Stomach (tissue), 9 donors: Measurements from ENCODE around the gene POLR3E. TPM values are rescaled to one million over a fixed set of nuclear protein-coding genes. Genes with fewer than 3 reads are reported as not detected.

Experiments
- DNase-seq, 2 donors: peaks; one replicate each; pipeline versions ENCODE4 v3.0.0 to v3.0.0-alpha.2; 2013 to 2019
- H3K27ac ChIP-seq, 5 donors: fragments of 200-600 bp in 4 of 5; sonication (generic) in 4 of 5; one replicate each; pipeline ENCODE4 v1.5.1; 2013 to 2019; ENCODE audit warnings: mild to moderate bottlenecking in 1 of 5, moderate library complexity in 1 of 5
- H3K27me3 ChIP-seq, 3 donors: fragments of 200-600 bp; sonication (generic); one replicate each; pipeline ENCODE4 v1.5.1; 2017 to 2019; ENCODE audit warnings: mixed run types in 1 of 3
- H3K36me3 ChIP-seq, 4 donors: fragments of 200-600 bp; sonication (generic); 1 replicate in 3 of 4; 2 replicates in 1 of 4; pipeline ENCODE4 v1.5.1; 2016 to 2019
- H3K4me1 ChIP-seq, 4 donors: fragments of 200-600 bp; sonication (generic); one replicate each; pipeline ENCODE4 v1.5.1; 2016 to 2019
- H3K4me3 ChIP-seq, 4 donors: fragments of 200-600 bp; sonication (generic) in 3 of 4; one replicate each; pipeline ENCODE4 v1.5.1; 2016 to 2019; ENCODE audit warnings: mild to moderate bottlenecking in 1 of 4
- H3K9me3 ChIP-seq, 4 donors: fragments of 200-600 bp; sonication (generic); one replicate each; pipeline ENCODE4 v1.5.1; 2016 to 2019
- CTCF ChIP-seq, 7 experiments: fragments of 450-650 bp in 4 of 7; fragments of 200-600 bp in 3 of 7; sonication (generic) in 3 of 7; IDR thresholded peaks; one replicate each; pipeline ENCODE4 v1.5.1; 2016 to 2019; ENCODE audit warnings: antibody characterized with exemption in 7 of 7, control low read depth in 2 of 7, mild to moderate bottlenecking in 1 of 7
- EP300 ChIP-seq: sonication (generic); formaldehyde crosslinking; IDR thresholded peaks from one replicate; pipeline ENCODE4 v1.6.1; 2017; ENCODE audit warnings: antibody characterized with exemption
- POLR2A ChIP-seq, 4 donors: fragments of 450-650 bp; IDR thresholded peaks; one replicate each; pipeline ENCODE4 v1.6.1; 2016; ENCODE audit warnings: antibody characterized with exemption in 4 of 4, control low read depth in 2 of 4, mild to moderate bottlenecking in 1 of 4, moderate library complexity in 1 of 4
- POLR2AphosphoS5 ChIP-seq, 3 donors: sonication (generic); formaldehyde crosslinking; IDR thresholded peaks; one replicate each; pipeline ENCODE4 v1.6.1; 2016; ENCODE audit warnings: antibody characterized with exemption in 3 of 3
- WGBS, 5 donors: extraction: QIAGEN DNeasy Blood & Tissue Kit in 3 of 5; methylation state at CpG; one replicate each; pipeline versions ENCODE4 v1.1.5 to v1.1.7; 2013 to 2018; 5-methylcytosine and 5-hydroxymethylcytosine counted together
- intact Hi-C: fragments of 100-400 bp; cut with DNase I; formaldehyde crosslinking; loops from one replicate; pipeline ENCODE4 v1.15.1; 2023; ENCODE audit warnings: low total_unique reads
- polyA plus RNA-seq, 3 donors: library from polyadenylated mRNA; stranded (reverse); fragments of 200-250 nt; gene quantifications; one replicate each; pipeline ENCODE4 v1.2.3, GENCODE V29; 2013
- total RNA-seq, 5 donors: library from RNA; depleted of rRNA; stranded (reverse); fragments of >200 nt; gene quantifications; one replicate each; pipeline versions ENCODE4 v1.1.0 to v1.2.3, GENCODE V29; 2014 to 2016
- donor health status: healthy with polysubstance abuse.
- donor health status: Bipolar disorder and iron deficiency.
- donor health status: healthy.

POLR3E gene
- total and polyA plus RNA-seq, 8 donors, result 13.1 to 99.1 (median 51.9) TPM

- WGBS, 5 donors, result 92 to 97% (median 93%) methylated on average over 4 of the region's 4 CpGs
- no peak for DNase-seq
- intact Hi-C loops, result no loop called here
- Histone ChIP-seq H3K4me1 (peaks cover 11 to 20% (median 15%) of the 10 kb centered on the region in 4 donors), H3K4me3 (no peak overlapping the region), H3K27me3 (no peaks in the 10 kb centered on the region), H3K36me3 (peaks cover 70 to 80% (median 77%) of the 10 kb centered on the region in 4 donors), H3K9me3 (no peaks in the 10 kb centered on the region), H3K27ac (no peak overlapping the region)
- TF ChIP-seq POLR2AphosphoS5 (IDR thresholded peaks at IDR 0.05) (no peak), EP300 (no peak), CTCF (IDR thresholded peaks at IDR 0.05) (no peak), POLR2A (IDR thresholded peaks at IDR 0.05) (no peak)
Observed at GRCh38 chr16:22304411-22304810, 7.2 kb downstream of the POLR3E start.

GRCh38 chr16:22306788-22307187 is 9.6 kb downstream of the POLR3E start:
- Histone ChIP-seq H3K4me1 (no peaks in the 10 kb centered on the region), H3K4me3 (no peak overlapping the region), H3K27ac (no peak overlapping the region), H3K27me3 (no peaks in the 10 kb centered on the region), H3K36me3 (peaks cover 85 to 100% (median 97%) of the 10 kb centered on the region in 4 donors), H3K9me3 (no peaks in the 10 kb centered on the region)
- TF ChIP-seq CTCF (IDR thresholded peaks at IDR 0.05) (no peak), EP300 (no peak), POLR2A (IDR thresholded peaks at IDR 0.05) (no peak), POLR2AphosphoS5 (IDR thresholded peaks at IDR 0.05) (no peak)
- intact Hi-C loops, result no loop called here
- no peak for DNase-seq
- WGBS, 5 donors, result 92 to 95% (median 93%) methylated on average over 6 to 9 of the region's 9 CpGs

- H3K4me3 ChIP-seq, result no peak overlapping the region
- no peaks in the 10 kb centered on the region for H3K4me1 ChIP-seq
- no peaks in the 10 kb centered on the region for H3K27me3 ChIP-seq
- WGBS, 5 donors, result 90 to 94% (median 93%) methylated on average over 10 of the region's 10 CpGs
- intact Hi-C loops, result no loop called here
- no peak for DNase-seq
- H3K36me3 ChIP-seq, result peaks cover 88 to 100% (median 97%) of the 10 kb centered on the region in 4 donors
- H3K9me3 ChIP-seq, result no peaks in the 10 kb centered on the region
- TF ChIP-seq CTCF (IDR thresholded peaks at IDR 0.05) (no peak), POLR2A (IDR thresholded peaks at IDR 0.05) (no peak), EP300 (no peak), POLR2AphosphoS5 (IDR thresholded peaks at IDR 0.05) (no peak)
- H3K27ac ChIP-seq, result no peak overlapping the region
Observed at GRCh38 chr16:22307838-22308237, 10.6 kb downstream of the POLR3E start.

GRCh38 chr16:22308824-22309520 is 11.8 kb downstream of the POLR3E start:
- Histone ChIP-seq H3K9me3 (no peaks in the 10 kb centered on the region), H3K4me1 (no peaks in the 10 kb centered on the region), H3K27me3 (no peaks in the 10 kb centered on the region), H3K4me3 (no peak overlapping the region), H3K36me3 (peaks cover 90 to 100% (median 100%) of the 10 kb centered on the region in 4 donors), H3K27ac (no peak overlapping the region)
- intact Hi-C loops, result no loop called here
- no peak for DNase-seq
- WGBS, 5 donors, result 96 to 98% (median 97%) methylated on average over 23 to 24 of the region's 24 CpGs
- TF ChIP-seq POLR2A (IDR thresholded peaks at IDR 0.05) (no peak), EP300 (no peak), CTCF (IDR thresholded peaks at IDR 0.05) (no peak), POLR2AphosphoS5 (IDR thresholded peaks at IDR 0.05) (no peak)
